Activated B cell treated with CpG ODN at 0.5 μM for 24 hours (primary cell): ENCODE results near the gene RBM47. TPM values are rescaled to one million over a fixed set of nuclear protein-coding genes. Genes with fewer than 3 reads are reported as not detected.
"Not testable (repeated sequence)": the region's sequence is repeated elsewhere in the genome, so short reads cannot be mapped to it uniquely, and the experiment has no call there.

Experiments
- ATAC-seq: fragments of 200-7000 bp; cut with Tn5 transposase; one replicate; pipeline ENCODE4 v1.10.0; 2021; ENCODE audit warnings: low read depth, mild to moderate bottlenecking, moderate library complexity
- CTCF ChIA-PET: fragments of 350-600 bp; sonication (Branson Sonifier 250); formaldehyde crosslinking; loops from one replicate; lab custom pipeline; 2021; ENCODE audit warnings: antibody characterized with exemption; lab: Charles Lee
- POLR2A ChIA-PET: fragments of 350-600 bp; sonication (Branson Sonifier 250); formaldehyde crosslinking; loops from one replicate; lab custom pipeline; 2021; ENCODE audit warnings: antibody characterized with exemption; lab: Charles Lee
- DNase-seq: peaks from one replicate; pipeline ENCODE4 v3.0.0; 2022
- H3K27ac Mint-ChIP-seq: one replicate; pipeline ENCODE4 v1.8.0; 2020; ENCODE audit warnings: mixed read lengths
- H3K27me3 Mint-ChIP-seq: one replicate; pipeline ENCODE4 v1.8.0; 2021; ENCODE audit warnings: mixed read lengths
- H3K36me3 Mint-ChIP-seq: one replicate; pipeline ENCODE4 v1.8.0; 2021; ENCODE audit warnings: low read depth, mixed read lengths
- H3K4me1 Mint-ChIP-seq: one replicate; pipeline ENCODE4 v1.8.0; 2021; ENCODE audit warnings: mixed read lengths
- H3K4me3 Mint-ChIP-seq: one replicate; pipeline ENCODE4 v1.8.0; 2020; ENCODE audit warnings: mild to moderate bottlenecking, mixed read lengths
- H3K9me3 Mint-ChIP-seq: one replicate; pipeline ENCODE4 v1.8.0; 2020; ENCODE audit warnings: mixed read lengths
- CTCF ChIP-seq: fragments of 200-600 bp; IDR thresholded peaks from one replicate; pipeline ENCODE4 v1.8.0; 2022; ENCODE audit warnings: antibody characterized with exemption, mild to moderate bottlenecking
- intact Hi-C: fragments of 100-400 bp; cut with micrococcal nuclease; formaldehyde crosslinking; loops from one replicate; pipeline ENCODE4 v1.15.1; 2024
- total RNA-seq: library from RNA; stranded (reverse); gene quantifications from 2 replicates; pipeline ENCODE4 v1.2.3, GENCODE V29; 2022

RBM47 gene
- total RNA-seq, 1 donor from 2014 or later: 8.0 TPM

- CTCF ChIA-PET: no interaction called here
- H3K9me3 Mint-ChIP-seq: no peaks in the 10 kb centered on the region
- no peak for ATAC-seq
- H3K27ac Mint-ChIP-seq: no peak overlapping the region
- intact Hi-C loops: no loop called here
- H3K27me3 Mint-ChIP-seq: no peaks in the 10 kb centered on the region
- no peak for TF ChIP-seq CTCF
- POLR2A ChIA-PET: no interaction called here
- DNase-seq: no peak
- H3K36me3 Mint-ChIP-seq: no peaks in the 10 kb centered on the region
- peaks cover 21% of the 10 kb centered on the region for H3K4me1 Mint-ChIP-seq
- H3K4me3 Mint-ChIP-seq: no peak overlapping the region
Observed at GRCh38 chr4:40563401-40563800, 66.3 kb downstream of the RBM47 start.

- intact Hi-C loops: no loop called here
- Mint-ChIP-seq H3K27me3 (no peaks in the 10 kb centered on the region), H3K27ac (no peak overlapping the region), H3K4me3 (no peak overlapping the region), H3K36me3 (no peaks in the 10 kb centered on the region), H3K9me3 (no peaks in the 10 kb centered on the region), H3K4me1 (peaks cover 21% of the 10 kb centered on the region)
- CTCF ChIA-PET: interaction anchor here (0.6 kb wide), 1 partner anchor 10 kb away, joined by 3 read pairs; no protein-coding TSS in a partner anchor
- ATAC-seq (no peak), DNase-seq (no peak)
- POLR2A ChIA-PET: interaction anchor here (0.7 kb wide), 1 partner anchor 924 kb away, joined by 5 read pairs; the partner anchor contains the start of gene SMIM14
- no peak for TF ChIP-seq CTCF
Observed at GRCh38 chr4:40562681-40563080, 67.0 kb downstream of the RBM47 start.

- no peaks in the 10 kb centered on the region for H3K9me3 Mint-ChIP-seq
- peak overlapping the region; percentile 19 for H3K27ac Mint-ChIP-seq
- H3K27me3 Mint-ChIP-seq: no peaks in the 10 kb centered on the region
- no peak overlapping the region for H3K4me3 Mint-ChIP-seq
- ChIA-PET CTCF (interaction anchor here (0.6 kb wide), 1 partner anchor 10 kb away, joined by 3 read pairs; no protein-coding TSS in a partner anchor), POLR2A (interaction anchor here (0.7 kb wide), 1 partner anchor 923 kb away, joined by 5 read pairs; the partner anchor contains the start of gene SMIM14)
- intact Hi-C loops: no loop called here
- peaks cover 21% of the 10 kb centered on the region for H3K4me1 Mint-ChIP-seq
- TF ChIP-seq CTCF: no peak
- ATAC-seq (no peak), DNase-seq (no peak)
- H3K36me3 Mint-ChIP-seq: no peaks in the 10 kb centered on the region
Observed at GRCh38 chr4:40562208-40562607, 67.5 kb downstream of the RBM47 start.

- H3K27ac Mint-ChIP-seq, ATAC-seq, CTCF ChIA-PET, H3K36me3 Mint-ChIP-seq, DNase-seq, H3K27me3 Mint-ChIP-seq, H3K4me3 Mint-ChIP-seq, H3K9me3 Mint-ChIP-seq: not testable (repeated sequence)
- POLR2A ChIA-PET: interaction anchor here (0.7 kb wide), 4 partner anchors 60 to 375 kb away, joined by 3 to 16 read pairs (median 7); no protein-coding TSS in a partner anchor
- peaks cover 21% of the 10 kb centered on the region for H3K4me1 Mint-ChIP-seq
- intact Hi-C loops: loop anchor here (2.0 kb wide), 1 partner anchor 15 kb away; no protein-coding TSS in a partner anchor
Observed at GRCh38 chr4:40561543-40562177, 68.0 kb downstream of the RBM47 start.

GRCh38 chr4:40559585-40560465 lies 69.8 kb downstream of the RBM47 start:
- Mint-ChIP-seq H3K4me1 (peaks cover 24% of the 10 kb centered on the region), H3K36me3 (no peaks in the 10 kb centered on the region), H3K27me3 (no peaks in the 10 kb centered on the region), H3K27ac (no peak overlapping the region), H3K4me3 (no peak overlapping the region), H3K9me3 (no peaks in the 10 kb centered on the region)
- DNase-seq (no peak), ATAC-seq (no peak)
- intact Hi-C loops: loop anchor here (2.0 kb wide), 1 partner anchor 17 kb away; no protein-coding TSS in a partner anchor
- POLR2A ChIA-PET: interaction anchor here (1.9 kb wide), 1 partner anchor 15 kb away, joined by 6 read pairs; no protein-coding TSS in a partner anchor
- no peak for TF ChIP-seq CTCF
- CTCF ChIA-PET: interaction anchor here (0.7 kb wide), 1 partner anchor 17 kb away, joined by 4 read pairs; no protein-coding TSS in a partner anchor
